Coronary artery (tissue), 2 donors: ENCODE measurements around the gene CCDC169.

Experiments used
- DNase-seq: peaks from one replicate; pipeline ENCODE4 v3.0.0-alpha.2; 2017; ENCODE audit warnings: low spot score
- H3K27ac ChIP-seq, 2 donors: fragments of 200-600 bp; sonication (generic); one replicate each; pipeline ENCODE4 v1.5.1; 2016 to 2019
- H3K4me3 ChIP-seq: fragments of 200-600 bp; sonication (generic); 2 replicates; pipeline ENCODE4 v1.5.1; 2016; ENCODE audit warnings: mild to moderate bottlenecking, moderate library complexity
- TF ChIP-seq, protein P1 (sequence below): fragments of 200-600 bp; sonication (generic); IDR thresholded peaks from one replicate; pipeline ENCODE4 v1.5.1; 2019; ENCODE audit warnings: antibody characterized with exemption

Gene CCDC169

GRCh38 chr13:36211567-36211966 lies 86.0 kb downstream of the CCDC169 start:
- TF ChIP-seq, protein P1, sequence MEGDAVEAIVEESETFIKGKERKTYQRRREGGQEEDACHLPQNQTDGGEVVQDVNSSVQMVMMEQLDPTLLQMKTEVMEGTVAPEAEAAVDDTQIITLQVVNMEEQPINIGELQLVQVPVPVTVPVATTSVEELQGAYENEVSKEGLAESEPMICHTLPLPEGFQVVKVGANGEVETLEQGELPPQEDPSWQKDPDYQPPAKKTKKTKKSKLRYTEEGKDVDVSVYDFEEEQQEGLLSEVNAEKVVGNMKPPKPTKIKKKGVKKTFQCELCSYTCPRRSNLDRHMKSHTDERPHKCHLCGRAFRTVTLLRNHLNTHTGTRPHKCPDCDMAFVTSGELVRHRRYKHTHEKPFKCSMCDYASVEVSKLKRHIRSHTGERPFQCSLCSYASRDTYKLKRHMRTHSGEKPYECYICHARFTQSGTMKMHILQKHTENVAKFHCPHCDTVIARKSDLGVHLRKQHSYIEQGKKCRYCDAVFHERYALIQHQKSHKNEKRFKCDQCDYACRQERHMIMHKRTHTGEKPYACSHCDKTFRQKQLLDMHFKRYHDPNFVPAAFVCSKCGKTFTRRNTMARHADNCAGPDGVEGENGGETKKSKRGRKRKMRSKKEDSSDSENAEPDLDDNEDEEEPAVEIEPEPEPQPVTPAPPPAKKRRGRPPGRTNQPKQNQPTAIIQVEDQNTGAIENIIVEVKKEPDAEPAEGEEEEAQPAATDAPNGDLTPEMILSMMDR, result no peak
- no peak for DNase-seq
- no peak overlapping the region for H3K4me3 ChIP-seq
- H3K27ac ChIP-seq, result no peak overlapping the region

DNA sequence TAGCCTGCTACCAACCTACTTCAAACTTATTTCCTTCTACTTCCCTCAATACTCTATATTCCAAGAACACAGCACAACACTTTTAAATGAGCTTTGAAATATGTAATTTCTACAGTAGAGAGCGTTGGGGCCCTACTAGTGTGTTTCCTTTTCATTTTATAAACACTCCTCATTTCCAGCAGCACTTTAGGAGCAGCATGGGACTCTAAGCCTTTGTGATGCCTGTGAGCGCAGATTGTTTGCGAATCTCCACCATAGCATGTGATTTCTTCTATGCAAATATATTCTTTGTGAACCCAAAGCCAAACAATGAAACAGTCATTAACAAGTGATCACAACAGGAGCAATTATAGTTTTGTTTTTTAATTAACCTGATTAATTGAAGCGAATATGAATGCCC lies 86.9 kb downstream of the CCDC169 start:
- no peak overlapping the region for H3K4me3 ChIP-seq
- TF ChIP-seq, protein P1, result no peak

DNA sequence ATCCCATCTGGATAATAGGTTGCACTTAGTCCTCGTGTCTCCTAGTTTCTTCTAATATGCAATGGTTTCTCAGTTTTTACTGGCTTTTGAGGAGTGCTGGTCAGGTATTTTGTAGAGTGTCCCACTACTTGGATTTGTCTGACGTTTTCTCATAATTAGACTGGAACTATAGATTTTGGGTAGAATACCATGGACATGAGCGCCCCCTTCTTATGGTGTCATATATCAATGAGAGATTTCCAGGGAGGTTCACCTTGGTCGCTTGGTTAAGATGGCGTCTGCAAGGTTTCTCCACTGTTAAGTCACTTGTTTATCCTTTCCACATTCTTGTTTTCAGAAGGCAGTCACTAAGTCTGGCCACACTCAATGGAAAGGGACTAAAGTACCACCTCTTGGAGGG lies 89.9 kb downstream of the CCDC169 start:
- H3K4me3 ChIP-seq, result no peak overlapping the region
- TF ChIP-seq, protein P1, result no peak
- DNase-seq, result no peak
- no peak overlapping the region for H3K27ac ChIP-seq

More for the DNA sequence above, 86.9 kb downstream of the CCDC169 start:
- DNase-seq, result no peak
- H3K27ac ChIP-seq, result no peak overlapping the region

GRCh38 chr13:36193151-36193855 lies 104.3 kb downstream of the CCDC169 start:
- no peak for DNase-seq
- H3K4me3 ChIP-seq, result no peak overlapping the region
- TF ChIP-seq, protein P1, result no peak
- no peak overlapping the region for H3K27ac ChIP-seq

DNA sequence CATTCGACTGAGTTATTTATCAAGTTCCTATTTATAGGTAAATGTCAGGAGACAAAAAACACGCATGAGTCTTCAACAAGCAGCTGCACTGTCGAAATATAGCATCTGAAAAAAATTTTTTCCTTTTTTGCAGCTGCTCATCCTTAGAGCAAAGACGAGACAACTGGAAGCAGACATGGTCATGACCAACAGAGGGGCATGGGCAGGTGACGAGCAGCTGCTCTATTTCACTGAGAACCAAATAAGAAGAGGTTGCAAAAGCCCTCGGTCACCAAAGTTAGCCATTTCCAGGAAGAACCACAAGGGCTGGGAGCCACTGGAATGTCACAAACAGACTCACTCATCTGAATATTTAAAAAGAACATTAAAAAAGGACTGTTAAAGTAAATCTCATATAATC lies 105.4 kb downstream of the CCDC169 start:
- DNase-seq, result no peak
- Histone ChIP-seq H3K27ac (no peak overlapping the region), H3K4me3 (no peak overlapping the region)
- TF ChIP-seq, protein P1, result no peak

DNA sequence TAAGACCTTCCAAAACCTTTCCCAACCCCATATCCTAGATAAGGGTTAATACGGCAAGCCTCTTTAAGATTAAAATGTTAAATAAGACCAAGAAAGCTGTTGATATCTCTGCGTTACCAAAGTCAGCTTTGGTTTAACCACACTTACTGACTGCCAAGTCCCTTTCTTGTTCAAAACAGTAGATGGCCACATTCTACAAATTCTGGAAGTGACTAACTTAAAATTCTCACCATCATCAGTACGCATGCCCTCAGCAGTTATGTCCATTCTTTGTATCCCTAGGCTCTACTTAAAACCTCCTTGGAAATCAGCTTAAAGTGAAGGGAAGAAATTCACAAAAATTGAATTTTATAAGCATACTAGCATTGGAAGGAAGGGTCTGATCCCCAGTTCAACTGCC lies 106.8 kb downstream of the CCDC169 start:
- Histone ChIP-seq H3K27ac (no peak overlapping the region), H3K4me3 (no peak overlapping the region)
- no peak for DNase-seq
- TF ChIP-seq, protein P1, result no peak

DNA sequence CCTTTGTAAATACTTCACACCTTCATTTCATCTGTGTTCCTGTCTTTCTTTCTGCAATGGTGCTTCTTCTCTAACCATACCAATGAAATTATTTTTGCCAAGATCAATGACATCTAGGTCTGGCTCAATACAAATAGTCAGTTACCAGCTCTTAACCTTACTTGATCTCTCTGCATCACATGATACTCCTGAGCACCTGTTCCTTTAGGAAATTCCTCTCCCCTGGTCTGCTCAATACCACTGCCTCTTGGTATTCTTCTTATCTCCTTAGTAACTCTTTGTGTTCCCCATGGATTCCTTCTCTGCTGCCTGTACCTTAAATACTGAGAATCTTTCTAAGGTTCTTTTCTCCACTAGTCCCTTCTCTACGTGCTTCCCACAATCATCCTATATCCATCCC lies 109.2 kb downstream of the CCDC169 start:
- H3K4me3 ChIP-seq, result no peak overlapping the region
- TF ChIP-seq, protein P1, result no peak
- DNase-seq, result no peak
- no peak overlapping the region for H3K27ac ChIP-seq
